Measurements from ENCODE around the gene WNT9A.

The WNT9A gene

DNA sequence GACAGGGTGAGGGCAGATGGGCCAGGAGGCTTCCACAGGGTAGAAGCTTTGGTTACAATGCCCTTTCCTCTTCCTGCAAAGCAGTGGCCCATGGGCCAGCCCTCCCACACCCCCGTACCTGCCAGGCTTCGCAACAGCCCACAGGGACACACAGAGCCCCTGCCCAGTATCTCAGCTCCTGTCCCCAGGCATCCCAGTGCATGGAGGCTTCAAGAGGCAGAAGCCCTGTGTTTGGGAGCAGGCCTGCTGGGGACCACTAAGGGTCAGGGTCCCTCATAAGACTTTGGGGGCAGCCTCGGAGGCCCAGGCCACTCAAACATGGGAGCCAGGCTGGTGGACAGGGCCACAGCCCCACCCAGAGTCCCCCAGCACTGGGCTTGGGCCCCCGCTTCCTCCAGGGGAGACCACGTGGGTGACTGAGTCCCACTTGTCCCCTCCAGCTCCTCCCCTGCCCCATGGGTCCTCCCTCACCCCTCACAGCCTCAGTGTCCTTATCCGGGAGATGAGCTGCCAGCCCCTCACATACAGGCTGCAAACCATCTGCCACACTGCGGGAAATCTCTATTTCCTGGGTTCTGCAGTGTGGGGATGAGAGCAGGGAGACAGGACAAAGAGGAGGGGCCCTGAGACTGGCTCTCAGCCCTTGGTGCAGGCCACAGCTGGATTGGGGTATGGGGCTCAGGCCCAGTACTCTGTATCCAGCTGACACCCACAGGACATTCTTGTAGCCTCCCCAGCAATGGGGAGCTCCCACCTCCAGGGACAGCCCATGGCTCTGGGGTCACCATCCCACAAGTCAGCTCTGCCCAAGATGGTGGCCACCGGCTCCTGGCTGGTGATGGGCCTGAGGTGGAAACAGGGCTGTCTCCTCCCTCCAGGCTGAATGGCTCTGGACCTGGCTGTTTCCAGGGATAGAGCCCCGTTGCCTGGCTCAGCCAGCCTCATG, 50.7 kb downstream of the WNT9A start:
- no peak for DNase-seq

DNA sequence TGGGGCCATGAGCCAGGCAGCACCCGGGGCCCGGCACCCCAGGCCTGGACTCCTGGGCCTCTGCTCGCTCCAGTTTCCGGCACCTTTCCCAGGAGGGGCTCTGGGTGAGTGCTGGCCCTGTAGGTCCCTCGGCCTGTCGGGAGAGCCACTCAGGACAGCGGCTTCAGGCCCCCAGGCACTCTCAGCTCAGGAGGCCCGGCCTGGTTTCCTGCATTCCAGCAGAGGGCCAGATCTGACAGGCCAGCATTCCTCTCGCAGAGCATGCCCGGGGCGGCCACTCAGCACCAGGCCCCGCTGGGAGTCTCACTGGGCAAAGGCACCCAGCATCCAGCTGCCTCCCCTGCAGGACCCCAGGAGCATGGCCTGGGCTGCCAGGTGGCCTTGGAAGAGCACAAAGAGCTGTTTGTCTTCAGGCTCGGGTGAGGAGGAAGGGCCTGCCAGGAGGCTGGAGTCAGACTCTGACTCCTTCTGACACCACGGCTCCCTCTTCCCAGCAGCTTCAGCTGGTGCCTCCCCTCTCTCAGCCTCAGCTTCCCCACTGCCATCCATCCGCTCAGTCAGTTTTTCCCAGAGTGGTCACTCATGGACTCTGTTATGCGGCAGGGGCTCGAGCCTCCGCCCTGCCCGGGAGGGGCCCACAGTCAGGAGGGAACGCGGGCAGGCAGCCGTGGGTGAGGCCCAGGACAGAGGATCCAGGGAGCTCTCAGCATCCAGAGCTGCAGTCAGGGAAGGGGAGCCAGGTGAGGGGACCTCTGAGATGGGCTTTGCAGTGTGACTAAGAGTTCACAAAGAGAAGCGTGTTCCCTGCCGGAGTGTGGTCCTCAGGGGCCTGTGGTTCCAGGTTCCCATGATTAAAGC, 51.7 kb downstream of the WNT9A start:
- peak; percentile 28 for DNase-seq

DNA sequence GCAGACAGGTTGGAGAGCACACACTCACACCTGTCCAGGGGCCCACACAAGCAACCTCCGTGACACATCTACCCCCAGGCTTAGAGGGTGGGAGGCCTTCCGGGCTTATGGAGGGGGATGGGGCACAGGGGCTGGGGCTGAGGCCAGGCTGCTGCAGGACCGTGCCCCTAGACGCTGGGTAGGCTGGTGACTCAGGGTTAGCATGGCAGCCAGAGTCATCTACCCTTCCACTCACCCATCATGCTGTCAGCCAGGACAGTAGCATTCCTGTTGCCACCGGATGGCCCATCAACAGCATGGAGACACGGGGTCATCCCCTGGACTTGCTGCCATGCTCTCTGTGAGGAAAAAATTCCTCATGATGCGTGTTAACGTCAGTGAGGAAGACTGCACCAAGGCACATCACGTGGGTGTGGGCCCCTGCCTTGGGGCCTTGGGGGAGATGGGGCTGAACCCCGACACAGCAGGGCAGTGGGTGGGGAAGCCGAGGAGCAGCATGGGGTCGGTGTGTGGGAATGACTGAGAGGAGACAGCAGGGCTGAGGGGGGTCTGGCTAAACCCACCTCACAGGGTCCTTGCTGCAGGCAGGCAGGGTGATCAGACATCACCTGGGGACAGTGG, 52.8 kb downstream of the WNT9A start:
- no peak for DNase-seq

DNA sequence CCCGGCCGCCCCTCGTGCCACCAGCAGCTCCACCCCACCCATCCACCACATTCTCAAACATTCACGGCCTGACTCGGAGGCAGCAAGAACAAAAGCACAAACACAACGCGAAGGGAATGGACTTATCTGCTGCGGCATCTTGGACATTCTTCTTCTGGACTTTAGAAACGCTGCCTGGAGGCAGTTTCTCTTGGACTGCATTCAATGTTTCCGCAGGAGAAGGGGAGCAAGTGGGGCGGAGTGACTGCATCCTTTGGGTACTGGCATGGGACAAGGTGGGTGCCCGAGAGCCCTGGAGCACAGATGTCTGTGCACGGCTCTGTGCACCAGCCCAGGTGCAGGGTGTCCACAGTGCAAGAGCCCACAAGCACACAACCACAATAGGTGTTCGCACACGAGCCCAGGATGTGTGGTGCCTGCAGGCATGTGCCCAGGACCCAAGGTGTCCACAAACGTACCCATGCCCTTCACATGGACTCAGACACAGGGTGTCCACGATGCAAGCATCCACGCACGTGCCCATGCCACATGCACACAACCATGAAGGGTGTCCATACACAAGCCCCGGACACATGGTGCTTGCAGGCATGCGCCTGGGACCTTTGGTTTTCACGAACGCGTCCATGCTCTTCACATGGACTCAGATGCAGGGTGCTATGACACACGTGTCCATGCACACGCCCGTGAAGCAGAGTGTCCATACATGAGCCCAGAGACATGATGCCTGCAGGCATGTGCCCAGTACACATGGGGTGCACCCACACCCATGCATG, 53.6 kb downstream of the WNT9A start:
- DNase-seq, result no peak

DNA sequence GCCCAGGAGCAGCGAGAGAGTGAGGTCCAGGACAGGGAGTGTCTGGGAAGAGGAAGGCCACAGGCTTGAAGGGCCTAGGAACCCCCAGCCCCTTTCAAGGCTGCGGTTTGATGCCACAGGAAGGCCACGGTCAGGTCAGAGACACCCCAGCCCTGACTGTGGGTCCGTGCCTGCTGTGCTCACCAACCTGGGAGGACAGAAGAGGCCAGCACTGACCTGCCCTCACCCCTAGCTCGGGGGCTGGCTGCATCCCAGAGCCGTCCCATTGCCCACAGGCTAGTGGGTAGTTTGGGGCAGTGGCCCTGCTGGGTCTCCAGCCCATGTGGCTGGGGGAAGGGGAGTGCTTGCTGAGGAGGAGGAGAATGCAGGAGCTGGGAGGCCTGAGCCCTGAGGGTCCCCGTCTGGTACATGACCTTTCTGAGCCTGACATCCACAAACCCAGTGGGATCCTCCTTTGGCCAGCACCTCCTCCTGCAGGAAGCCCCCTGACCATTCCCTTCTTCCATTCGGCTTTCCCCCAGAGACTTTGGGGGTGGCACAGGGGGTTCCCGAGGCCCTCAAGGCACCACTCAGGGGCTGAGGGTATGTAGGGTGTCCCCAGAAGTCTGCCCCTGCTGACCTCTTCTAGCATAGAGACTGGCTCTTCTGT, 54.3 kb downstream of the WNT9A start:
- no peak for DNase-seq

DNA sequence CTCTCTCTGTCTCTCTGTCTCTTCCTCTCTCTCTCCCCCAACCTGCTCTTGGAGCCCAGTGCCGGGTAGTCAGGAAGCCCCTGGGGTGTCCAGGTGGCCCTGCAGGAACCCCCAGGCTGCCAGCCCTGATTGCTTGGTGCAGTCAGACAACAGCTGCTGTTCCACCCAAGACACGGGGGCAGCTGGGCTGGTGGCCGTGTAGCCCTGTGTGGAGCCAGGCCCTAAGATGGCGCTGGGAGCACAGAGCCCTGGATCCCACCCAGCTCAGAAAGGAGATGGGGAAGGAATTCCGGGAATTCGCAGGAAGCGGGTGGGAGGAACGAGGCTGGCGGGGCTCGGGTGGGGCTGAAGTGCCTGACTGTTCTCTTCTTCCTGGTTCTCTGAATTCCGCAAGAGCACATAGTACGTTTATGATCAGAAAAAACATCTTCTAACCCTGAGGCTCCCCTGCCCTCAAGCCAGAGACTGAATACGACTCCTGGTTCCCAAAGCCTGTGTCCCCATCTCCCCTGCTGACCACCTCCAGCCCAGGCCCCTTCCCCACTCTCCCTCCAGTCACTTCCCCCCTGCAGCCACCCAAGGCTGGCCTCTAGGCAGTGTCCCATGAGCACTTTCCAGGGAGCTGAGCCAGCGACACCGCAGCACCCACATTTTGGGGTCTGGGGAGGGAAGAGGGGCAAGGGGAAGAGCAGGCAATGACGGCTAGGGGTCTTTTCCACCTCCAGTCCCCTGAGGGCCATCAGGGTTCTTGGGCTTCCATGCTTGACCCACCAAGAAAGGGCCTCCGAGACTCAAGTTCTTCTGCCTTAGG, 55.0 kb downstream of the WNT9A start:
- no peak for DNase-seq

DNA sequence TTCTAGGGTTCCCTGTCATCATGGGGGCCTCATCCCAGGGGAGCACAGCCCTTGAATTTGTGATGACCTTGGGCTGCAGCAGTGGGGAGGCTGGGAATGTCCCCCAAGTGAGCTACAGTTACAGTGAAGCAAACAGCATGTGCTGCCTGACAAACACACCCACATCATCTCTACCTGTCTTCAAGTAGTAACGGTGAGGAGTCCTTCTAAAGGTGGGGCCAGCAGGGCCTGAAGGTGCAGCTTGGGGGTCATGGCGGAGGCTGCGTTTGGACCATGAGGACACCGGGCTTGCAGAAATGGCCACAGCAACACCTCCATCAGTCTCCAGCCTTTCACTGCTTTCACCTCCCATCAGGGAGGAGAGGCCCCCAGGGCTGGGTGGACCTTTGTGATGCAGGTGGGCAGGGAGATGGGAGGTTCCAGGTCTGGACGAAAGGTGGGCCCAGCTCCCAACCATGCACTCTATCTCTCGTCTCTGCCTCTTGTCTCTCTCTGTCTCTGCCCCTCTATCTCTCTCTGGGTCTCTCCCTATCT, 55.7 kb downstream of the WNT9A start:
- DNase-seq, result no peak

DNA sequence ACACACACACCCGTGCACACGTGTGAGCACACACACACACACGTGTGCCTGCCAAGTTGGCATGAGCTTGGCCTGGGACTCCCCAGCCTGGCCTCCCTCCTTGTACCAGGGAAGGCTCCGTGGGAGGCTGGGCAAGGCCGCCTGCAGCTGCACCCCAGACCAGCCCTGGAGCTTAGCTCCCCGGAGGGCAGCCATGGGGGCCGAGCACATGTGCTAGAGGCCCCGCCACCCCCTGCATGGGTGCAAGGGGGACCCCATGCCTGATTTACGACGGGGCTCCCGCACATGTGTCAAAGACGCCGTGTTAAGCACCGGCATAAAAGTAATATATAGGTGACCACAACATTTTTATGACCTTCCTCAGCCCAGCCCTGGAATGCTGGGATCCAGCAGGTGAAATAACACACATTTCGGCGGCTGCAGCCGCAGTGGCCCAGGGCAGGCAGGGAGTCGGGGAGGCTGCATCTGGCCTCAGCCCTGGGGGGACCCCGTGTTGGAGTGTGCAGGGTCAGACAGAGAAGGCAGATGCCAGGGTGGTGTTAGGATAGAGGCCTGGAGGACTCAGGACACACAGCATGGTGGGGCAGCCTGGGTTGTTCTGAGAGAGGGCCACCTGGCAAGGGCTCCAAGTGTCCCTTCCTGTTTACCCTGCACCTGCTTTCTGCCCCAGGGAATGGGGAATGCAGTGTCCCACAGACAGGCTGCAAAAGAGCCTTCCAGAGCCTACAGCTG, 56.3 kb downstream of the WNT9A start:
- DNase-seq, result no peak

DNA sequence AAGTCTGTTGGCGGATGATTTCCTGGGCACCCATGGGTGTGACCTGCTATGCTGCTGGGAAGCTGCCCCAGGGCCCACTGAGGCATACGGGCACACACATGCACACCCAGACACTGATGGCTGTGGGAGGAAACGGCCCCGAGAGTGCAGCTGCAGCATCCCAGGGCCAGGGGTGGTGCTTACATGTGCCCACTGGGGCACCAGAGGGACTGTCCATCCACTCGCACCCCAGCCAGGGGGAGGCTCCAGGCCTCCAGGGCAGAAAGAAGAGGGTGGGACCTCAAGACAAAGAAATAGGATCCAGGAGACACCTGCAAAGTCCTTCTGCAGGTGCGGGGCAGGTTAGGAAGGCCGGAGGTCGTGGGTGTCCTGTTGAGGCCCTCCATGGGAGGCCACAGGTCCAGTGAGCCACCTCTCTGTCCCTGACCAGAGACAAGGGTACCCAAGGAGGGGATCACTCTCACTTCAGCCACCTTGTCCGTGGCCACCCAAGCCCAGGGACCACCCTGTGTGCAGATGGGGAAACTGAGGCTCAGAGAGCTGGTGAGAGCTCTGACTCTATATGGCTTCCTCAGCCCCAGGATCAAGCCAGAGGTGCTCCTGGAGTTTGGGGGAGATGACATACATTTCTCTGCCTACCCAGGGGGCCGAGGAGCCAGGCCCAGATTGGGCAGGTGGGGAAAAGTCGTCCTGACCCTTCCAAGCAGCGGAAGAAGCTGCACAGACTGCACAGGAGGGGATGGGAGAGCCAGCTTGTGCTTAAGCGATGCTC, 57.1 kb downstream of the WNT9A start:
- no peak for DNase-seq

DNA sequence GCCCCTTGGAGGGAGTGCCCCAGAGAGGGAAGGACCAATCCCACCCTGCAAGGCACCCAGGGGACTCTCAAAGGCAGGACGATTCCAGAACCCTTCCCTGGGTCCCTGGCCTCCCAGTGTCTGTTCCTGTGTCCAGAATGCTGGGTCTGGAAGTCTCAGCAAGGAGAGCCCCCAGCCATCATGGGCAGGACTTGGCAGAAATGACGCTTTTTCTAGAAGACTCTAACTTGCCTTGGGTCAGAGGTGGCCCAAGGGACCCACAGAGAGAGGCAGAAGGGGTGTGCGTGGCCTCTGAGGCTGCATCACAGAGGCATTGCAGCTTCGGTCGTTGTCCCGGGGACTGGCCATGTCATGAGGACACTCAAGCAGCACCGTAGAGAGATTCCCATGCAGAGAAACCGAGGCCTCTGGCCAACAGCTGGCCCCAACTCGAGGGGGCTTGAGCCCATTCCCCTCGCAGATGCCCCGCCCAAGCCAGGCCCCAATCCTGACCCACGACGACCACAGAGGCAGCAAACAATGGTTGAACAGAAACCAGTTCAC, 57.8 kb downstream of the WNT9A start:
- no peak for DNase-seq

DNA sequence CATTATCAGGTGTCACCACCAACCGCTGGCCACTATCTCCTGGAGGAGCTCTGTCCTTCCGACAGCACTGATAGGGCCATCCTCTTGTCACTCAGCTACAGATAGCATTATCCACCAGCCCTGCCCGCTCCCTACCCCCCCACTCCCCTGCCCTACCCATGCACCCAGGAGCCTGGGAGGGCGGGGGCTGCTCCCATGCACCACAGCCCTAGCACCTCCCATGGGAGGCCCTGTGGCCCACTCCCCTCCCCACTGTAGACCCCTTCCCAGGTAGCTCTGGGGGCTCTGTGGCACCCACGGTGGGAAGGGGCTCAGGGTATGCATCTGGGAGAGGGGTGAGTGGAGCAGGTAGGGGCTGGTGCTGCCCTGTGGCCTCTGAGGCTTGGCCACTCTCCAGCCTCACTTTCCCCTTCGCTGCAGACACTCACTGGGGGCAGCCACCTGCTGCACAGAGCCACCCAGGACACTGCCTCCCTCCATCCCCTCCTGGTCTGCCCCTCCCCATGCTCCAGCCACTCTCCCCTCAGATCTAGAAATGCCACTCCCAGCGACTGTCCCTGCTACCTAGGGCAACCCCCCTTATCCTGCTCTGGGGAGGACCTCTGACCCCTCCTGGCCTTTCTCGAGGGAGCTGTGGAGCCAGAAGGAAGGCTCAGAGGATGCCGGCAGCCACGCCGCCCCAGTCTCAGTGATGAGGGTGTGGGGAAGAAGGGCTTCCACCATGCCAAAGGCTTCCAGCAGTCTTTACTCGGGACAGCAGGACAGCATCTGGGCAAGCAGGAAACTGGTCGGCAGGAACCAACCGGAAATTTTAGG, 58.5 kb downstream of the WNT9A start:
- no peak for DNase-seq

DNA sequence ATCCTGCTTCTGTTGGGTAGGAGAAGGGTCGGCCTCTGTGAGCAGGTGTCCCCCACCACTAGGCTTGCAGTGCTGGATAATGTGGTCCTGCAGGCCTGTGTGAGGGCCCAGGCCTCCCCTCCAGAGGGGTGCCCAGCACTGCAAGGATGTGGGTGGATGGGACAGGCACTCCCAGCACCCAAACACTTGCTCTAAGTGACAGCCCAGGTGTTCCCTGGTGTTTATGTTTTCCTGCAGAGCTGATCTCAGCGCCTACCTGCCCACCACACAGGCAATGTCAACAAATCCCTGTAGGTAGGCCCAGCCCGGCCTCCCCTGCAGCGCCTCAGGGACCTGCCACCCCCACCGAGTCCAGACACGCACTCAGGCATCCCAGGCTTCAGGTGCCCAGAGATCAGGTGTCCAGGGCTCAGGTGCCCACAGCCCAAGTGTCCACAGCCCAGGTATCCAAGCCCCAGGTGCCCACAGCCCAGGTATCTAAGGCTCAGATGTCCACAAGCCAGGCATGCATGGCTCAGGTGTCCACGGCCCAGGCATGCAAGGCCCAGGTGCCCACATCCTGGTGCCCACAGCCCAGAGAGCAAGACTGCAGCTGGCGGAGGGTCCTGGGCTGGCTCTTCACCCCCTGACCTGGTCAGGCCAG, 59.2 kb downstream of the WNT9A start:
- DNase-seq, result no peak

DNA sequence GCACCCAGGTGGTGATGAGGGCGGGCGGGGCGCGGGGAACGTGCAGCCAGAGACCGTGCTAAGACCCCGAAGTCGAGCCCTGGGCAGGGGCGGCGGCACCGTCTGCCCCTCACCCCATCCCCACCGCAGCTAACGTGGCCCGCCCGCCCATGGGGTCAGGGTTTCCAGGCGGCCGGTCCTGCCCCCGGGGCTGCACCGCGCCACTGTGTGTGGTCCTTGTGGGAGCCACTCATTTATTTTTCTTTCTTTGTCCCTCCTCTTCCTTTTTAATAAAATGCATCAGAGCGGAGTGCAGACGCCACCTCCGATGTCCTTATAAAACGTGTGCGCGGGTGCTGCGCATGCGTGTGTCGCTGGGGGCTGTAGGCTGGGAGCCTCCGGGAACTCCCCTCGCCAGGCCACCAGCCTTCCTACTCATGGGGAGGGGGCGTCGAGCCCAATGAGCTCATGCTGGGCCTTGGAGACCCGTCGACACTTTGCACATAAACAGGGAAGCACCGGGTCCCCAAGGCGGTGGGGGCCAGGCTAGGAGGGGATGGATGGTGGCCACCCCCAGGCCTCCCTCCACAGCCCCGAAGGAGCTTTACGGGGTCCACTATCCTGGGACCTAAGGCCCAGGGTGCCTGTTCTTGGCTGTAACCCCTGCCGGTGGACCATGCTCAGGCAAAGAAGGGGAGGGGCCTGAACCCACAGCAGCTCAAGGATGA, 59.9 kb downstream of the WNT9A start:
- no peak for DNase-seq

DNA sequence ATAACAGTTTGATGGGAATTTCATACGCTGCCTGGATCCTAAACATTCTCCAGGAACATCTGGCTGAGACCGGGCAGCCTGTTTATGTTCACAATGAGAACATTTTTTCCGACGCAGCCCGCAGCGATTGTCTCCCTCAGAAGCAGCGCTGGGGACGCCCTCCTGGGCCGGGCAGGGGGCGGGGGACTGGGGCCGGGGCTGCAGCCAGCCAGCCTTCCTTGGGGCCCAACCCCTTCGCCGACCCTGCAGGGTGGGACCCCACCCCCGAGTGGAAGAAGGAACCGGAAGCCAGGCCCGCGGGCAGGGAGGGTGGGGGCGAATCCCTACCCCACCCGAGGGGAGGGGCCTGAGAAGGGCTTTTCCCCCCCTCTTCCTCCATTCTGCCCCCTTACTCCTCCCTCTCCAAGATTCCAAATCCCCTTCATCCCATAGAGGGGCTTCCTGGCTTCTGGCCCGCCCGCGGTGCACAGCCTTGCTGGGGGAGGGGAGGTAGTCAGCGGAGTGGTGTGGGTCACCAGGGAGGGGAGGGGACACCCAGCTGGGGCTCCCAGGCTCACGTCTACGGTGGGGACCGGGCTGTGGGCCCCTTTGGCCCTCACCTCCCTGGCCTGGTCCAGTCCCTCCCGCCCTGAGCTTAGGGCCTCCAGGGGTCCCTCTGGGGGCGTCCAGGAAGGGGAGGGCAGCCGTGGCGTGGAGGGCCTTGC, 60.6 kb downstream of the WNT9A start:
- peak; percentile 20 for DNase-seq

DNA sequence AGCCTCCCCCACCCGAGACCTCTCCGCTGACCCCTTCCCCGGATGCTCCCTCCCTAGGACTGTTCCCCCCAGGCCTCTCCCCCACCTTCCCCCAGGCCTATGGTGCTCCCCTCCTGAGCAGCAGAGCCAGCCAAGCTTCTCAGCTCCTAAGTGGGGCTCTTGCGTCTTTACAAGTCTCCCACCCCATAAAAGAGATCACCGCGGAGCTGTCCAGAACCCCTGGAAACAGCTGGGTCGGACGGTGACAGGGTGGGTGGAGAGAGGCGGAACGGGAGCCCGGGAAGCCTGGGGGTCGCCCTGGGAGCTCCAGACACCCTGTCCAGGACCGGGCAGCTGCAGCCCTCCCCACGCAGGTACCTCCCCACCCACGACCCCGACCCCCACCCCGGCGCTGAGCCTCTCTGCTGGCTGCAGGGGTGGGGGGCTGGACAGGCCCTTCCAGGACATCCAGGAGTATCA, 61.2 kb downstream of the WNT9A start:
- no peak for DNase-seq
